GM12874 (cell line): ENCODE results near the gene RFXAP.

Experiments
- CTCF ChIP-seq: IDR thresholded peaks from 2 replicates; pipeline ENCODE4 v1.5.1; 2011; ENCODE audit warnings: low read depth, mild to moderate bottlenecking, control low read depth, low read length, moderate library complexity; ENCODE audit not compliant: insufficient read depth

Gene RFXAP, protein sequence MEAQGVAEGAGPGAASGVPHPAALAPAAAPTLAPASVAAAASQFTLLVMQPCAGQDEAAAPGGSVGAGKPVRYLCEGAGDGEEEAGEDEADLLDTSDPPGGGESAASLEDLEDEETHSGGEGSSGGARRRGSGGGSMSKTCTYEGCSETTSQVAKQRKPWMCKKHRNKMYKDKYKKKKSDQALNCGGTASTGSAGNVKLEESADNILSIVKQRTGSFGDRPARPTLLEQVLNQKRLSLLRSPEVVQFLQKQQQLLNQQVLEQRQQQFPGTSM

DNA sequence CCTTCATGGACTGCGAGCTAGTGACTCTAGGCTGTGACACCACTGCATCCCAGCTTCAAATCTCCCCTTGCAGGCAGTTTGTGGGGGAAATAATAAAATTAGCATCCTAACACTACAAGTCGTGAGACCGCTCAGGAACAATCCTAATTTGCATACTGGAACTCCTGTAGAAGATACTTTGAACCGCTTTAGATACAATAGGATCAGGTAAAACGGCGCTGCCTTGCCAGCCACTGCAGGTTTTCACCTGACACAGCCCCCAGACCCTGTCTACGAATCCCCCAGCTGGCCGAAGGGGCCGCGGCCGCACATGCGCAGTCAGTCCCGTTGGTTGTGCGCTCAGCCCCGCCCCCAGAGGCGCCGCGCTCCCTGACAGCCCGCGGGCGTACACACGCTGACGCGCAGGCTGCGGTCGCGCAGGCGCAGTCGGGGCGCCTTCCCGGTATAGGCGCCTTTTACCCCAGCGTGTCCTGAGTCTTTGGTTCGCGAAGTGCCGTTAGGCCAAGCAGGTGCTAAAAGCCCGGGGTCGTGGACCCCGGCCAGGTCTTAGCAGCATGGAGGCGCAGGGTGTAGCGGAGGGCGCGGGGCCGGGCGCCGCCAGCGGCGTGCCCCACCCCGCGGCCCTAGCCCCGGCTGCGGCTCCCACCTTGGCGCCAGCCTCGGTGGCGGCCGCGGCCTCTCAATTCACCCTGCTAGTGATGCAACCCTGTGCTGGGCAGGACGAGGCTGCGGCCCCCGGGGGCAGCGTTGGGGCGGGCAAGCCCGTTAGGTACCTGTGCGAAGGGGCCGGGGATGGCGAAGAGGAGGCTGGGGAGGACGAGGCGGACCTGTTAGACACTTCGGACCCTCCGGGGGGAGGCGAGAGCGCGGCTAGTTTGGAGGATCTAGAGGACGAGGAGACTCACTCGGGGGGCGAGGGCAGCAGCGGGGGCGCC, at the start of gene RFXAP:
Gene RFXAP, plus strand, starts transcription at position 419 of the 935 bp plus-strand sequence. Its CDS starts 136 bp downstream, at position 555.
- no peak for TF ChIP-seq CTCF

- TF ChIP-seq CTCF, result no peak
These were observed 49.5 kb upstream of the RFXAP start for GRCh38 chr13:36769545-36769944.

DNA sequence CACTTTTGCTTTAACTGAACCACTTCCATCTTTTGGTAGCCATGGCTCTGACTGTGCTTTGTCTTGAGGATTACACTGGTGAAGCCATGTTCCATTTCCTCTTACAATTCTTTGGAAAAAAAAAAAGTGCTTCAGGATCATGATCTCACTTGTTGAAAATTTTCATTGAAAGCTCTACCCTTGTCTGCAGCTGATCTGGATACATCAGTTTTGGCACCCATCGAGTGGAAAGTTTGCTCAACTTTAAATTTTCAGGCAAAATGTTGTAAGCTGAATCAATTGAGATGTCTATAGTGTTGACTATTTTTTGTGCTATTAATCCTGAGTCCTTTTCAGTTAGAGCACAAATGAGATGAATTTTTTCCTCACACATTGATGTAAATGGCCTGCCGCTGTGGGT, 48.3 kb upstream of the RFXAP start:
- TF ChIP-seq CTCF, result no peak

DNA sequence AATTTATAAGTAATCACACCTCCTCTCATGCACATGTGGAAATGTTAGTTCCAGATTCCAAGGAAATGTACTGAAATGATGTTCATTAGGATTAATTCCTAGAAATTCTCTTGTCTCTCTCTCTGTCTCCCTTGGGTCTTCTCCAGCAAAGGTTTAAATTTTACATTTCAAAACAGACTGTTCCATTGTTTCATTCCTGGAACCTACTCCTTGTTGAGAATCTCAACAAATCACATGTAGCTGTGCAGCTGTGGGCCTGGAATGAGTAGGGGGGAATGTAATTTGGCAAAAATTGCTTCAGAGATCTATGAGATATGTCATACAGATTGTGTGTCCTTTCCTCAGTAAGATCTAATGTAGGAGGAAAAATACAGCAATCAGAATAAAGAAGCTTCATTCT, 46.2 kb upstream of the RFXAP start:
- TF ChIP-seq CTCF, result no peak

GRCh38 chr13:36774931-36775330, 44.1 kb upstream of the RFXAP start:
- no peak for TF ChIP-seq CTCF

DNA sequence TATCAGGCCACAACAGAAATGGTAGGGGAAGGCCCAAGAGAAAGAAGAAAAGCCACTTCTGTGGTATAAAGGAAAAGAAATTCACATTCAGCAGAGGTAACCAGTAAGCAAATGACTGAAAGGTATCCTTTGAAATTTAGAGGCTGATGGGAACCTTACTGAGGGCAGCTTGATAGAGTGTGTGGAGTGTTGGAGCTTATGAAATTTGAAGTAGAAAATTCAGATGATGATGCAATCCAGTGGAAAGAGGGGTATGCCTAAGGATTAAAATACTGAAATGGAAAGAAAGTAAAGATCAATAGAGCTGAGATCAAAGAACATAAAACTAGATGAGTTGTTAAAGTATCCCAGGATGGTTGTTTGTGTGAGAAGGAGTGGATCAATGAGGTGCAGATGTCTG, 42.8 kb upstream of the RFXAP start:
- no peak for TF ChIP-seq CTCF

DNA sequence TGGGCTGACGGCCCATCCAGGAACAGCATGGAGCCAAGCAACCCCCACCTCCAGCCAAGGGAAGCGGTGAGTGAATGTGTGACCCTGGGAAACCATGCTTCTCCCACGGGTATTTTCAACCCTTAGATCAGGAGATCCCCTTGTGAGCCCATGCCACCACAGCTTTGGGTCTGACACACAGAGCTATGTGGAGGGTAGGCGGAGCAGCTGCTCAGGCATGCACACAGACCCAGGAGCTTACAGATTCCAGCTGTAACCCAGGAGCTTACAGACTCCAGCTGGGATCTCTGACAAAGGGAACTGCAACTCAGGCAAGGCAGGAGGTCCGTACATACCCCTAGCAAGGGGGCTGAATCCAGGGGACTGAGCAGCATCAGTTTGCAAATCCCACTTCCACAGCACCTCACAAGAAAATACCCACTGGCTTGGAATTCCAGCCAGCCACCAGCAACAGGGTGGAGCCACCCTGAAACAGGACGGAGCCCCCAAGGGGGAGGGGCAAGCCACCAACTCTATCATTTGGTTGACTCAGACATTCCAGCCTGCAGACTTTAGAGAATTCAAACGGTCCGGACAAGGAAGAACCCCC, 40.8 kb upstream of the RFXAP start:
- TF ChIP-seq CTCF, result no peak
